WTC11 (cell line): ENCODE data around the gene ERVV-1.

Experiments used
- CDX4 ChIP-seq: fragments of 250-450 bp; sonication (Bioruptor Pico); IDR thresholded peaks from 2 replicates; pipeline ENCODE4 v1.9.0; 2021; ENCODE audit warnings: moderate library complexity, mild to moderate bottlenecking, inconsistent platforms, borderline replicate concordance
- CTCF ChIP-seq: fragments of 200-600 bp; IDR thresholded peaks from 2 replicates; pipeline ENCODE4 v1.8.0; 2022; ENCODE audit warnings: antibody characterized with exemption
- MAX ChIP-seq: sonication (generic); formaldehyde crosslinking; IDR thresholded peaks from 2 replicates; pipeline ENCODE4 v1.8.0; 2022; ENCODE audit warnings: mild to moderate bottlenecking, missing genetic modification reagents

- TF ChIP-seq CTCF, result no peak
- TF ChIP-seq MAX (CRISPR knock-in tag), result no peak
- TF ChIP-seq CDX4 (CRISPR knock-in tag), result no peak
Observed at GRCh38 chr19:53047379-53047778, 33.7 kb downstream of the ERVV-1 start.
